NCI-H1436 treated with DMSO at 0.1 percent for 48 hours (cell line): ENCODE results near the gene HSPE1.
"Not testable (repeated sequence)": the region's sequence is repeated elsewhere in the genome, so short reads cannot be mapped to it uniquely, and the experiment has no call there.

Experiments
- DNase-seq: peaks from one replicate; lab custom pipeline; 2025; lab: John Stamatoyannopoulos, UW

Gene HSPE1

GRCh38 chr2:197499594-197500502 is at the start of gene HSPE1, which contains the start of gene HSPD1:
HSPE1 (plus strand) TSS chr2:197500379; CDS start chr2:197500437, 58 bp downstream.
HSPD1 (minus strand) TSS chr2:197499840; CDS start chr2:197498848, 992 bp downstream.
- DNase-seq, result peak; percentile 76

GRCh38 chr2:197450465-197450864 is 49.7 kb upstream of the HSPE1 start:
- DNase-seq, result no peak

- not testable (repeated sequence) for DNase-seq
These were observed 49.2 kb upstream of the HSPE1 start for GRCh38 chr2:197450935-197451358.

GRCh38 chr2:197452754-197453122 is 47.4 kb upstream of the HSPE1 start:
- DNase-seq, result no peak

GRCh38 chr2:197453123-197453913 is 46.9 kb upstream of the HSPE1 start, which contains the start of gene COQ10B:
COQ10B (plus strand) TSS chr2:197453552; CDS start chr2:197453561, 9 bp downstream.
- DNase-seq, result peak; percentile 96

- no peak for DNase-seq
These were observed 46.2 kb upstream of the HSPE1 start for GRCh38 chr2:197453914-197454398.

- no peak for DNase-seq
These were observed 45.3 kb upstream of the HSPE1 start for GRCh38 chr2:197454923-197455322.

- no peak for DNase-seq
These were observed 44.8 kb upstream of the HSPE1 start for GRCh38 chr2:197455428-197455827.

- no peak for DNase-seq
These were observed 39.5 kb upstream of the HSPE1 start for GRCh38 chr2:197460649-197461048.

GRCh38 chr2:197461057-197461456 is 39.1 kb upstream of the HSPE1 start:
- DNase-seq, result no peak

GRCh38 chr2:197464175-197464574 is 36.0 kb upstream of the HSPE1 start:
- no peak for DNase-seq

- no peak for DNase-seq
These were observed 28.0 kb upstream of the HSPE1 start for GRCh38 chr2:197472166-197472565.

GRCh38 chr2:197477797-197478196 is 22.4 kb upstream of the HSPE1 start:
- no peak for DNase-seq

GRCh38 chr2:197480165-197481036 is 19.8 kb upstream of the HSPE1 start:
- DNase-seq, result no peak

- DNase-seq, result not testable (repeated sequence)
These were observed 15.9 kb upstream of the HSPE1 start for GRCh38 chr2:197484248-197484647.

GRCh38 chr2:197486175-197486574 is 14.0 kb upstream of the HSPE1 start:
- no peak for DNase-seq

GRCh38 chr2:197487385-197487784 is 12.8 kb upstream of the HSPE1 start:
- DNase-seq, result no peak

GRCh38 chr2:197495433-197496134 is 4.6 kb upstream of the HSPE1 start:
- DNase-seq, result no peak

- DNase-seq, result no peak
These were observed 3.5 kb upstream of the HSPE1 start for GRCh38 chr2:197496695-197497094.

- no peak for DNase-seq
These were observed 2.9 kb upstream of the HSPE1 start for GRCh38 chr2:197497326-197497725.
